Measurements from ENCODE around the gene KIAA1328.

GRCh38 chr18:37107748-37108522, 279.0 kb downstream of the KIAA1328 start:
- TF ChIP-seq USF2 (CRISPR knock-in tag; IDR thresholded peaks at IDR 0.05) (no peak), ZBTB49 (CRISPR knock-in tag; IDR thresholded peaks at IDR 0.05; ENCODE audit: borderline replicate concordance) (no peak), FOXO4 (CRISPR knock-in tag; IDR thresholded peaks at IDR 0.05) (no peak), HBP1 (CRISPR knock-in tag; IDR thresholded peaks at IDR 0.05) (no peak), NFE2 (IDR thresholded peaks at IDR 0.05; ENCODE audit: low read depth) (no peak), ZNF140 (CRISPR knock-in tag; IDR thresholded peaks at IDR 0.05) (no peak), ZNF449 (CRISPR knock-in tag; IDR thresholded peaks at IDR 0.05) (no peak), CTCF (IDR thresholded peaks at IDR 0.05 in 2 of 3, conservative IDR thresholded peaks at IDR 0.05 in 1 of 3; ENCODE audit: insufficient read depth in 2 of 3, low read depth in 1 of 3, low read length in 3 of 3) (no peak)

Data from K562 (cell line).